ENCODE data around the gene HIC1.

DNA sequence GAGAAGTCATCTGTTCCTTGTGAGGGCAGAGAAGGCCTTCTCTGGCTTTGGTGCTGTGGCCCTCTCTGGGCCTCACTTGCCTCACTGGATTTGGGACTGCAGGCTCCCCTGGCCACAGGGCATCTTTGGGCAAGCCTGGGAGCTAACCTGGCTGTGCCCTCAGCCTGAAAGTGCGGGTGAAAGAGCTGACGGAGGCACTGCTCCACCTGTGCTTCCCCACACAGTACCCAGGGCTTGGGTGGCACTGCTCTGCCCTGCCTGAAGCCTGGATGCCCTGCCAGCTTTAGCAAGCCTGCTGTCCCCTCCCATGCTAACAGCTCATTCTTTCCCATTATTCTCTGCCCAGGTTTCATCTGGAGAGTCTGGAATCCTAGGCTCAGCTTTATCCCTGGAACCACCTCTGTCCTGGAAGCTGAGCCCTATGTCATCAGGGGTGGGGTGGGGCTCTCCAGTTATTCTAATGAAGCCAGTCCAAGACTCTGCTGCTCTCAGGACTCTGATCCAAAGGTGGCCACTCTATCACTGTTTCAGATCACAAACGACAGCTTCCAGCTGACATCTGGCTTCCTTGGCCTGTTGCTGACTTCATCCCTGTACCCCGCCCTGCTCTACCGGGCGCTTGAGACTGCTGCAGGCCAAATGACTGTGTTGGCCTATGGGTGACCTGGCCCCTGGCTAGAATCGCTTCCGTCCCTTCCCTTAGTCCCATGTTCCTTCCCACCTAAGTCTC lies 29.3 kb downstream of the HIC1 start:
- TF ChIP-seq CTCF (conservative IDR thresholded peaks at IDR 0.05 in 1 of 2, IDR thresholded peaks at IDR 0.05 in 1 of 2; ENCODE audit: extremely low read depth in 1 of 2, insufficient read depth in 1 of 2, low read depth in 1 of 2, low read length in 2 of 2) = no peak
- TF ChIP-seq EZH2 (IDR thresholded peaks at IDR 0.05; ENCODE audit: borderline replicate concordance, low read length) = no peak
